HCT116 (cell line): ENCODE measurements around the gene SDCCAG8. TPM values are rescaled to one million over a fixed set of nuclear protein-coding genes. Genes with fewer than 3 reads are reported as not detected.

ENCODE experiments used
- ATAC-seq: fragments of 200-7000 bp; cut with Tn5 transposase; 2 replicates; pipeline ENCODE4 v1.9.1; 2020; ENCODE audit warnings: mild to moderate bottlenecking, moderate library complexity
- BruUV-seq: library from RNA; stranded (reverse); fragments of 400-500 nt; replicated peaks from 2 replicates; lab custom pipeline; 2021; lab: Mats Ljungman, UMichigan
- CTCF ChIA-PET: fragments of 300-600 bp; sonication (Branson Sonifier 250); formaldehyde crosslinking; loops from one replicate; lab custom pipeline; 2021; ENCODE audit warnings: antibody characterized with exemption; lab: Charles Lee
- POLR2A ChIA-PET: fragments of 300-600, 350-600 bp; sonication (Branson Sonifier 250); formaldehyde crosslinking; loops from one replicate; lab custom pipeline; 2021; ENCODE audit warnings: antibody characterized with exemption; lab: Charles Lee
- RAD21 ChIA-PET, 2 experiments: fragments of 300-600 bp; sonication (Branson Sonifier 250); formaldehyde crosslinking; loops; one replicate each; lab custom pipeline; 2023; ENCODE audit warnings: low total read pairs in 2 of 2; ENCODE audit not compliant: uncharacterized antibody in 2 of 2, unreplicated experiment in 2 of 2, low non-redundant PET in 1 of 2; lab: Charles Lee
- DNase-seq: peaks from one replicate; pipeline ENCODE4 v3.0.0-alpha.2; 2010; ENCODE audit warnings: low read depth, low spot score
- H2AFZ ChIP-seq: fragments of 200-600 bp; shearing (Covaris generic), sonication (generic); 2 replicates; pipeline ENCODE4 v1.6.1; 2017; ENCODE audit warnings: low read depth, mixed run types, mixed read lengths, antibody characterized with exemption, low read length; ENCODE audit not compliant: poor library complexity, severe bottlenecking
- H3K27ac ChIP-seq: 2 replicates; pipeline ENCODE4 v1.5.1; 2012; ENCODE audit warnings: low read depth, low read length
- H3K27me3 ChIP-seq: fragments of 200-600 bp; sonication (generic); 2 replicates; pipeline ENCODE4 v1.6.1; 2016; ENCODE audit warnings: mixed run types, low read length, mixed read lengths; ENCODE audit not compliant: insufficient read depth
- H3K36me3 ChIP-seq, 2 experiments: fragments of 200-500 bp in 1 of 2; fragments of 200-600 bp in 1 of 2; sonication (Bioruptor generic) in 1 of 2; sonication (generic) in 1 of 2; 2 replicates each; pipeline versions ENCODE4 v1.5.1 to v1.6.1; 2014 to 2016; ENCODE audit warnings: low read length in 2 of 2, inconsistent platforms in 1 of 2, mixed read lengths in 1 of 2, mixed run types in 1 of 2; ENCODE audit not compliant: insufficient read depth in 2 of 2, control insufficient read depth in 1 of 2
- H3K4me1 ChIP-seq, 2 experiments: fragments of 200-600 bp in 1 of 2; sonication (generic) in 1 of 2; 2 replicates each; pipeline versions ENCODE4 v1.5.1 to v1.6.1; 2012 to 2017; ENCODE audit warnings: low read length in 2 of 2, inconsistent platforms in 1 of 2, mild to moderate bottlenecking in 1 of 2, mixed read lengths in 1 of 2, mixed run types in 1 of 2, moderate library complexity in 1 of 2; ENCODE audit not compliant: insufficient read depth in 2 of 2, control insufficient read depth in 1 of 2
- H3K4me2 ChIP-seq: fragments of 200-600 bp; sonication (generic); 2 replicates; pipeline ENCODE4 v1.6.1; 2017; ENCODE audit warnings: mixed run types, low read length, mixed read lengths
- H3K4me3 ChIP-seq, 2 experiments: fragments of 200-600 bp in 1 of 2; sonication (generic) in 1 of 2; replicated peaks in 1 of 2; 2 replicates each; pipeline ENCODE4 v1.5.1; 2011 to 2016; ENCODE audit warnings: low read length in 2 of 2, control low read depth in 1 of 2, low read depth in 1 of 2, mild to moderate bottlenecking in 1 of 2, mixed read lengths in 1 of 2, mixed run types in 1 of 2
- H3K79me2 ChIP-seq: fragments of 200-600 bp; sonication (generic); 2 replicates; pipeline ENCODE4 v1.6.1; 2017; ENCODE audit warnings: mild to moderate bottlenecking, mixed run types, low read length, moderate library complexity, mixed read lengths; ENCODE audit not compliant: insufficient read depth
- H3K9ac ChIP-seq: fragments of 200-600 bp; sonication (generic); 2 replicates; pipeline ENCODE4 v1.6.1; 2016; ENCODE audit warnings: low read length, mixed read lengths
- H3K9me2 ChIP-seq: fragments of 200-600 bp; sonication (generic), shearing (Covaris generic); 2 replicates; pipeline ENCODE4 v1.6.1; 2017; ENCODE audit warnings: mixed run types, mild to moderate bottlenecking, moderate library complexity; ENCODE audit not compliant: insufficient read depth
- H3K9me3 ChIP-seq, 2 experiments: fragments of 200-500 bp in 1 of 2; fragments of 200-600 bp in 1 of 2; sonication (Bioruptor generic) in 1 of 2; sonication (generic) in 1 of 2; 2 replicates each; pipeline ENCODE4 v1.6.1; 2014 to 2017; ENCODE audit warnings: low read length in 2 of 2, mixed read lengths in 2 of 2, inconsistent platforms in 1 of 2, low read depth in 1 of 2, mild to moderate bottlenecking in 1 of 2, mixed run types in 1 of 2, moderate library complexity in 1 of 2; ENCODE audit not compliant: control insufficient read depth in 1 of 2, insufficient read depth in 1 of 2
- H4K20me1 ChIP-seq: fragments of 200-600 bp; sonication (generic), shearing (Covaris generic); 2 replicates; pipeline ENCODE4 v1.6.1; 2017; ENCODE audit warnings: mixed run types, mild to moderate bottlenecking, moderate library complexity; ENCODE audit not compliant: insufficient read depth
- ATF3 ChIP-seq: IDR thresholded peaks from 2 replicates; pipeline ENCODE4 v1.6.1; 2012
- CBX3 ChIP-seq: IDR thresholded peaks from 2 replicates; pipeline ENCODE4 v1.6.1; 2012; ENCODE audit warnings: low read depth
- EGR1 ChIP-seq: IDR thresholded peaks from 2 replicates; pipeline ENCODE4 v1.6.1; 2012; ENCODE audit warnings: low read depth
- EZH2 ChIP-seq: fragments of 200-600 bp; sonication (generic); IDR thresholded peaks from 2 replicates; pipeline ENCODE4 v1.6.1; 2017; ENCODE audit warnings: antibody characterized with exemption, mixed run types
- EZH2phosphoT487 ChIP-seq: fragments of 200-600 bp; IDR thresholded peaks from 2 replicates; pipeline ENCODE4 v1.6.1; 2018; ENCODE audit warnings: antibody characterized with exemption, borderline replicate concordance
- MAX ChIP-seq: IDR thresholded peaks from 2 replicates; pipeline ENCODE4 v1.6.1; 2012
- POLR2A ChIP-seq: IDR thresholded peaks from 2 replicates; pipeline ENCODE4 v1.7.0; 2011; ENCODE audit warnings: borderline replicate concordance; ENCODE audit not compliant: insufficient read depth, insufficient read length; ENCODE audit errors: extremely low read depth
- RAD21 ChIP-seq: IDR thresholded peaks from 2 replicates; pipeline ENCODE4 v1.6.1; 2012; ENCODE audit warnings: low read depth, mild to moderate bottlenecking
- SIN3A ChIP-seq: IDR thresholded peaks from 2 replicates; pipeline ENCODE4 v1.6.1; 2012; ENCODE audit warnings: low read depth
- SP1 ChIP-seq: IDR thresholded peaks from 2 replicates; pipeline ENCODE4 v1.6.1; 2012; ENCODE audit warnings: low read depth
- SRF ChIP-seq: IDR thresholded peaks from 2 replicates; pipeline ENCODE4 v1.6.1; 2012; ENCODE audit warnings: low read depth
- TCF7L2 ChIP-seq: IDR thresholded peaks from 2 replicates; pipeline ENCODE4 v1.7.0; 2011; ENCODE audit warnings: borderline replicate concordance, inconsistent platforms; ENCODE audit not compliant: insufficient read depth, insufficient read length; ENCODE audit errors: extremely low read depth
- YY1 ChIP-seq: IDR thresholded peaks from 2 replicates; pipeline ENCODE4 v1.6.1; 2011; ENCODE audit warnings: low read length, low read depth, moderate library complexity, mild to moderate bottlenecking; ENCODE audit not compliant: insufficient replicate concordance; ENCODE audit errors: extremely low read depth
- ZBTB33 ChIP-seq: IDR thresholded peaks from 2 replicates; pipeline ENCODE4 v1.6.1; 2011; ENCODE audit warnings: mild to moderate bottlenecking, low read length, moderate library complexity; ENCODE audit not compliant: insufficient replicate concordance; ENCODE audit errors: extremely low read depth
- ZFX ChIP-seq: fragments of 450-650 bp; IDR thresholded peaks from 2 replicates; pipeline ENCODE4 v1.6.1; 2017
- intact Hi-C: fragments of 100-400 bp; cut with micrococcal nuclease; formaldehyde crosslinking; loops from 2 replicates; pipeline ENCODE4 v1.10.0; 2022
- total RNA-seq: library from RNA; stranded (reverse); gene quantifications from one replicate; pipeline ENCODE4 v1.2.1, GENCODE V29; 2021; ENCODE audit not compliant: unreplicated experiment

SDCCAG8 gene
- total RNA-seq, 1 experiment from 2014 or later = 38.2 TPM

- TF ChIP-seq ATF3 (no peak), EZH2 (no peak), CBX3 (no peak), TCF7L2 (no peak), POLR2A (no peak), ZBTB33 (no peak), SIN3A (no peak), SP1 (no peak), MAX (no peak), RAD21 (no peak), YY1 (no peak), EGR1 (no peak)
- TF ChIP-seq, all 23 proteins: peak for 0
These were observed 205.9 kb downstream of the SDCCAG8 start (continued) for GRCh38 chr1:243461700-243462099.

DNA sequence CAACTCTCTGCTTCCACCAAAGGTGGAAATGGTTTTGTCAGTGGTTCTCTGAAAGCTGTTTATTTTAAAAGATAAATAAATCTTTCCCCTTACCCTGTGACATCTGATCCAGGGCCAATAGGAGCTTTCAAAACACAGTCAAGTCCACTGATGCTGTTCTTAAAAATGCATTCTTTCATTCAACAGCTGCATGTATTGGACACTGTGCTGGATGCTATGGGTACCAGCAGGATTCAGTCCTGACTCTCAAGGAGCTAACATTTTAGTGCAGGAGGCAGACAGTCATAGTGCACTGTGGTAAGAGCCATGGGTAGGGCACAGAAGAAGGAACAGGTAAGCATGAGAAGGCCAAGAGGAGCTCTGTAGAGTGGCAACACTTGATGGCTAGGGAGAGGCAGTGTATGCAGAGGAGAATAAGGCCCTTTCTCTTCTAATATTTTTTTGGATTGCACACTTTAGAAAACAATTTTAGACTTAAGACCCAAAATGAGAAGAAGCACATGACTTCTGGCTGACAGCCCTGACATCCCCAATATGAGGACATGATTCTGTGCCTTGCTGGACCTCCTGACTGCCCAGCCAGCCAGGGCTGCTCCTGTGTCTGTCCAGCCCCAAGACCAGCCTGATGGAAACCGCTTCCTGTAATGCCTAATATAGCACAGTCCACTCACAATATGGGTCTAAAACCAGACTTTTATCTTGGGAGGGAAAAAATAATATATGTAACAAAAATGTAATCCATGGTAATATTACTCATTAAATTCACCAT is 207.3 kb downstream of the SDCCAG8 start:
- Histone ChIP-seq H3K27me3 (no peaks in the 10 kb centered on the region), H3K4me2 (no peak overlapping the region), H3K4me1 (no peaks in the 10 kb centered on the region), H3K27ac (no peak overlapping the region), H3K4me3 (no peak overlapping the region), H3K9me2 (no peaks in the 10 kb centered on the region), H3K36me3 (no peaks in the 10 kb centered on the region), H3K9me3 (no peaks in the 10 kb centered on the region), H4K20me1 (no peaks in the 10 kb centered on the region), H3K79me2 (no peaks in the 10 kb centered on the region), H3K9ac (no peak overlapping the region), H2AFZ (no peak overlapping the region)
- ChIA-PET RAD21 (no interaction called here), CTCF (no interaction called here), POLR2A (no interaction called here)
- no TSS peak for BruUV-seq
- intact Hi-C loops = no loop called here
- no peak for DNase-seq
- TF ChIP-seq EZH2phosphoT487 (no peak), ZFX (no peak), POLR2A (no peak), SP1 (no peak), EGR1 (no peak), CBX3 (no peak), EZH2 (no peak), SIN3A (no peak), ATF3 (no peak), SRF (no peak)
- no peak for ATAC-seq
